NCI-H128 (cell line): ENCODE results near the gene TMEM179B.
"Not testable (repeated sequence)": the region's sequence is repeated elsewhere in the genome, so short reads cannot be mapped to it uniquely, and the experiment has no call there.

ENCODE experiments used
- DNase-seq: peaks from one replicate; lab custom pipeline; 2025; ENCODE audit not compliant: unreplicated experiment; lab: John Stamatoyannopoulos, UW

TMEM179B gene

GRCh38 chr11:62787005-62787759 is at the start of gene TMEM179B:
TSS of gene TMEM179B (plus strand) at chr11:62787402. CDS start at chr11:62787432, 30 bp downstream.
- DNase-seq: peak; percentile 95

GRCh38 chr11:62747475-62748160 is 39.6 kb upstream of the TMEM179B start:
- no peak for DNase-seq

- DNase-seq: not testable (repeated sequence)
Measured at GRCh38 chr11:62749931-62750330, 37.3 kb upstream of the TMEM179B start.

- DNase-seq: no peak
Measured at GRCh38 chr11:62752177-62752785, 34.9 kb upstream of the TMEM179B start.

- no peak for DNase-seq
Measured at GRCh38 chr11:62752994-62753735, 34.0 kb upstream of the TMEM179B start.

GRCh38 chr11:62753736-62754603 is 33.2 kb upstream of the TMEM179B start, which contains the start of gene ZBTB3:
TSS of gene ZBTB3 (minus strand) at chr11:62754160. CDS start at chr11:62753664, 496 bp downstream.
- DNase-seq: peak; percentile 95

GRCh38 chr11:62755086-62755615 is 32.1 kb upstream of the TMEM179B start:
- no peak for DNase-seq

GRCh38 chr11:62757846-62758788 is 29.1 kb upstream of the TMEM179B start:
- DNase-seq: no peak

GRCh38 chr11:62760867-62761227 is 26.4 kb upstream of the TMEM179B start:
- DNase-seq: not testable (repeated sequence)

GRCh38 chr11:62770778-62771143 is 16.4 kb upstream of the TMEM179B start:
- DNase-seq: peak; percentile 59

- DNase-seq: peak; percentile 96
Measured at GRCh38 chr11:62771144-62772021, 15.8 kb upstream of the TMEM179B start, which contains the start of gene TAF6L. TSS of gene TAF6L (plus strand) at chr11:62771396. CDS start at chr11:62775784, 4,388 bp downstream.

- no peak for DNase-seq
Measured at GRCh38 chr11:62774407-62774806, 12.8 kb upstream of the TMEM179B start.

GRCh38 chr11:62775646-62776045 is 11.6 kb upstream of the TMEM179B start:
- no peak for DNase-seq

- DNase-seq: no peak
Measured at GRCh38 chr11:62777389-62777788, 9.8 kb upstream of the TMEM179B start.

- no peak for DNase-seq
Measured at GRCh38 chr11:62778441-62778840, 8.8 kb upstream of the TMEM179B start.

- DNase-seq: no peak
Measured at GRCh38 chr11:62782753-62783152, 4.4 kb upstream of the TMEM179B start.

- peak; percentile 76 for DNase-seq
Measured at GRCh38 chr11:62786318-62787004, 741 bp upstream of the TMEM179B start.
